Sigmoid colon (tissue), 7 donors: ENCODE data around the gene SLC17A9. TPM values are rescaled to one million over a fixed set of nuclear protein-coding genes. Genes with fewer than 3 reads are reported as not detected.

Experiments used
- DNase-seq: peaks from one replicate; pipeline ENCODE4 v3.0.0-alpha.2; 2019
- H3K27ac ChIP-seq, 4 donors: fragments of 200-600 bp; sonication (generic); one replicate each; pipeline ENCODE4 v1.5.1; 2016 to 2019; ENCODE audit warnings: mild to moderate bottlenecking in 1 of 4
- H3K27me3 ChIP-seq, 3 donors: fragments of 200-600 bp; sonication (generic); one replicate each; pipeline ENCODE4 v1.5.1; 2019; ENCODE audit warnings: mild to moderate bottlenecking in 1 of 3
- H3K36me3 ChIP-seq, 4 donors: fragments of 200-600 bp; sonication (generic); one replicate each; pipeline ENCODE4 v1.5.1; 2016 to 2019
- H3K4me1 ChIP-seq, 4 donors: fragments of 200-600 bp; sonication (generic); one replicate each; pipeline ENCODE4 v1.5.1; 2017 to 2019
- H3K4me3 ChIP-seq, 4 donors: fragments of 200-600 bp; sonication (generic); one replicate each; pipeline ENCODE4 v1.5.1; 2017 to 2019; ENCODE audit warnings: mild to moderate bottlenecking in 2 of 4, moderate library complexity in 1 of 4
- H3K9me3 ChIP-seq, 4 donors: fragments of 200-600 bp in 3 of 4; sonication (generic) in 3 of 4; one replicate each; pipeline versions ENCODE4 v1.5.1 to v1.6.1; 2013 to 2019
- CTCF ChIP-seq, 4 experiments: fragments of 450-650 bp in 3 of 4; fragments of 200-600 bp in 1 of 4; IDR thresholded peaks; one replicate each; pipeline ENCODE4 v1.5.1; 2016 to 2019; ENCODE audit warnings: antibody characterized with exemption in 4 of 4, mild to moderate bottlenecking in 3 of 4, moderate library complexity in 2 of 4
- EP300 ChIP-seq, 4 donors: sonication (generic); formaldehyde crosslinking; IDR thresholded peaks; one replicate each; pipeline ENCODE4 v1.6.1; 2017; ENCODE audit warnings: antibody characterized with exemption in 4 of 4
- POLR2A ChIP-seq, 2 donors: fragments of 450-650 bp; IDR thresholded peaks; one replicate each; pipeline ENCODE4 v1.6.1; 2016; ENCODE audit warnings: antibody characterized with exemption in 2 of 2, mild to moderate bottlenecking in 2 of 2, moderate library complexity in 2 of 2
- POLR2AphosphoS5 ChIP-seq, 4 donors: sonication (generic); formaldehyde crosslinking; IDR thresholded peaks; one replicate each; pipeline ENCODE4 v1.6.1; 2017; ENCODE audit warnings: antibody characterized with exemption in 4 of 4
- WGBS, 2 donors: extraction: QIAGEN DNeasy Blood & Tissue Kit; methylation state at CpG; one replicate each; pipeline ENCODE4 v1.1.7; 2013; 5-methylcytosine and 5-hydroxymethylcytosine counted together
- intact Hi-C: fragments of 100-400 bp; cut with DNase I; formaldehyde crosslinking; loops from one replicate; pipeline ENCODE4 v1.15.1; 2023
- polyA plus RNA-seq, 3 donors: library from polyadenylated mRNA; stranded (reverse); fragments of 200-250 nt; gene quantifications; one replicate each; pipeline ENCODE4 v1.2.3, GENCODE V29; 2013
- total RNA-seq, 4 donors: library from RNA; depleted of rRNA; stranded (reverse); fragments of >200 nt; gene quantifications; one replicate each; pipeline ENCODE4 v1.1.0, GENCODE V29; 2016
- donor health status: healthy with polysubstance abuse.
- donor health status: Bipolar disorder and iron deficiency.
- donor health status: healthy.

SLC17A9 gene
- total and polyA plus RNA-seq, 7 donors, result 0.60 to 15.4 (median 2.9) TPM

- peaks cover 36 to 78% (median 46%) of the 10 kb centered on the region in 4 donors for H3K36me3 ChIP-seq
- H3K4me3 ChIP-seq, result no peak overlapping the region
- 91 to 92% methylated on average over 8 of the region's 8 CpGs for WGBS, 2 donors
- DNase-seq, result no peak
- H3K4me1 ChIP-seq, result peaks cover 0 to 47% (median 29%) of the 10 kb centered on the region in 4 donors
- H3K9me3 ChIP-seq, result no peaks in the 10 kb centered on the region
- peak overlapping the region in 3 of 4 donors; percentile 51 to 63 (median 63) for H3K27ac ChIP-seq
- no peaks in the 10 kb centered on the region for H3K27me3 ChIP-seq
- no peak for TF ChIP-seq CTCF (IDR thresholded peaks at IDR 0.05)
- intact Hi-C loops, result no loop called here
Measured at GRCh38 chr20:62944184-62944583, 8.3 kb upstream of the SLC17A9 start.

GRCh38 chr20:62944746-62945145 lies 7.8 kb upstream of the SLC17A9 start:
- no peak for DNase-seq
- TF ChIP-seq EP300 (IDR thresholded peaks at IDR 0.05) (no peak), POLR2A (IDR thresholded peaks at IDR 0.05) (no peak), CTCF (IDR thresholded peaks at IDR 0.05) (no peak)
- WGBS, 2 donors, result 91 to 95% methylated on average over 10 of the region's 10 CpGs
- peaks cover 36 to 83% (median 48%) of the 10 kb centered on the region in 4 donors for H3K36me3 ChIP-seq
- no peaks in the 10 kb centered on the region for H3K9me3 ChIP-seq
- no peak overlapping the region for H3K4me3 ChIP-seq
- H3K27ac ChIP-seq, result peak overlapping the region in 3 of 4 donors; percentile 51 to 63 (median 63)
- peaks cover 0 to 42% (median 24%) of the 10 kb centered on the region in 4 donors for H3K4me1 ChIP-seq
- no peaks in the 10 kb centered on the region for H3K27me3 ChIP-seq
- intact Hi-C loops, result no loop called here

GRCh38 chr20:62945771-62946339 lies 6.7 kb upstream of the SLC17A9 start:
- H3K36me3 ChIP-seq, result peaks cover 43 to 94% (median 56%) of the 10 kb centered on the region in 4 donors
- H3K9me3 ChIP-seq, result no peaks in the 10 kb centered on the region
- no peak for TF ChIP-seq POLR2AphosphoS5 (IDR thresholded peaks at IDR 0.05)
- TF ChIP-seq POLR2A (IDR thresholded peaks at IDR 0.05), result no peak
- no peak for TF ChIP-seq EP300 (IDR thresholded peaks at IDR 0.05)
- TF ChIP-seq CTCF (IDR thresholded peaks at IDR 0.05), result no peak
- H3K27me3 ChIP-seq, result no peaks in the 10 kb centered on the region
- no peak for DNase-seq
- intact Hi-C loops, result no loop called here
- peaks cover 0 to 31% (median 19%) of the 10 kb centered on the region in 4 donors for H3K4me1 ChIP-seq
- peak overlapping the region in 3 of 4 donors; percentile 7 to 63 (median 51) for H3K27ac ChIP-seq
- H3K4me3 ChIP-seq, result no peak overlapping the region
- WGBS, 2 donors, result 91 to 94% methylated on average over 25 of the region's 25 CpGs

DNA sequence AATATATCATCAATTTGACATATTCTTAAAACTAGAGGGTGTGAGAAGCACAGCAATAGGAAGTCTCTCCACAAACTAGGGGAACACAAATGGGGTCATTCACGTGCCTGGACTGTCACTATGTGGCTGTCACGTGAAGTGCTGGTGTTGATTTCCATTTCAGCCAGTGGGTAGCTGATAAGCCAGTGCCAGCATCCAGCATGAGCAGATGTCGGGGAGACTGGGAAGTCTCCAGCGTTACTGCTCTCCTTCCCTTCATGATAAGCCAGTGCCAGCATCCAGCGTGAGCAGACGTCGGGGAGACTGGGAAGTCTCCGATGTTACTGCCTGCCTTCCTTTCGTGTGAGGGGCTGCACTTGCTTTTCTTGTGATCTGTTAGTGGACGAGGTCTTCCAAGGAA lies 5.6 kb upstream of the SLC17A9 start:
- Histone ChIP-seq H3K36me3 (peaks cover 43 to 89% (median 56%) of the 10 kb centered on the region in 4 donors), H3K4me3 (no peak overlapping the region), H3K27ac (peak overlapping the region in 1 of 4 donors; percentile 0), H3K4me1 (peaks cover 0 to 23% (median 10%) of the 10 kb centered on the region in 4 donors), H3K9me3 (no peaks in the 10 kb centered on the region), H3K27me3 (no peaks in the 10 kb centered on the region)
- TF ChIP-seq POLR2A (IDR thresholded peaks at IDR 0.05) (no peak), EP300 (IDR thresholded peaks at IDR 0.05) (no peak), POLR2AphosphoS5 (IDR thresholded peaks at IDR 0.05) (no peak), CTCF (IDR thresholded peaks at IDR 0.05) (no peak)
- WGBS, 2 donors, result 87 to 90% methylated on average over 10 of the region's 10 CpGs
- intact Hi-C loops, result no loop called here
- no peak for DNase-seq
